ENCODE measurements around the gene COL27A1. TPM values are rescaled to one million over a fixed set of nuclear protein-coding genes. Genes with fewer than 3 reads are reported as not detected.

The COL27A1 gene
- total and polyA plus RNA-seq, 8 donors = 15.8 to 180 (median 147) TPM

- H3K9me3 ChIP-seq = no peaks in the 10 kb centered on the region
- H3K36me3 ChIP-seq = peaks cover 0 to 8% of the 10 kb centered on the region in 2 donors
- H3K27ac ChIP-seq = no peak overlapping the region
- DNase-seq (no peak), ATAC-seq (no peak)
- no peak overlapping the region for H3K4me3 ChIP-seq
- TF ChIP-seq CTCF (IDR thresholded peaks at IDR 0.05) = no peak
- intact Hi-C loops (cut with DNase I) = no loop called here
- no peaks in the 10 kb centered on the region for H3K4me1 ChIP-seq
- H3K27me3 ChIP-seq = no peaks in the 10 kb centered on the region
Observed at GRCh38 chr9:114170771-114171461, 15.6 kb downstream of the COL27A1 start.

- TF ChIP-seq CTCF (IDR thresholded peaks at IDR 0.05) = no peak
- Histone ChIP-seq H3K4me1 (no peaks in the 10 kb centered on the region), H3K27ac (no peak overlapping the region), H3K27me3 (no peaks in the 10 kb centered on the region), H3K36me3 (peaks cover 0 to 8% of the 10 kb centered on the region in 2 donors), H3K4me3 (no peak overlapping the region), H3K9me3 (no peaks in the 10 kb centered on the region)
- intact Hi-C loops (cut with DNase I) = no loop called here
- ATAC-seq = no peak
- DNase-seq = no peak
Observed at GRCh38 chr9:114171500-114171899, 16.2 kb downstream of the COL27A1 start.

- peaks cover 0 to 1% of the 10 kb centered on the region in 2 donors for H3K36me3 ChIP-seq
- TF ChIP-seq CTCF (IDR thresholded peaks at IDR 0.05) = no peak
- H3K9me3 ChIP-seq = no peaks in the 10 kb centered on the region
- ATAC-seq (no peak), DNase-seq (no peak)
- H3K27me3 ChIP-seq = no peaks in the 10 kb centered on the region
- no peak overlapping the region for H3K4me3 ChIP-seq
- H3K27ac ChIP-seq = no peak overlapping the region
- intact Hi-C loops (cut with DNase I) = no loop called here
- H3K4me1 ChIP-seq = peaks cover 0 to 4% of the 10 kb centered on the region in 2 donors
Observed at GRCh38 chr9:114172981-114173833, 17.9 kb downstream of the COL27A1 start.

GRCh38 chr9:114174557-114174875 lies 19.2 kb downstream of the COL27A1 start:
- no peak for TF ChIP-seq CTCF (IDR thresholded peaks at IDR 0.05)
- H3K9me3 ChIP-seq = no peaks in the 10 kb centered on the region
- no peaks in the 10 kb centered on the region for H3K27me3 ChIP-seq
- DNase-seq (no peak), ATAC-seq (no peak)
- no peaks in the 10 kb centered on the region for H3K36me3 ChIP-seq
- H3K4me1 ChIP-seq = peaks cover 0 to 12% of the 10 kb centered on the region in 2 donors
- H3K27ac ChIP-seq = no peak overlapping the region
- H3K4me3 ChIP-seq = no peak overlapping the region
- intact Hi-C loops (cut with DNase I) = no loop called here
